Left ventricle myocardium inferior (tissue), 1 donor: ENCODE measurements around the gene LDLRAD4. TPM values are rescaled to one million over a fixed set of nuclear protein-coding genes. Genes with fewer than 3 reads are reported as not detected.

Experiments used
- DNase-seq: peaks from one replicate; pipeline ENCODE4 v3.0.0-alpha.2; 2020
- H3K27ac ChIP-seq: fragments of 200-600 bp; replicated peaks from 2 replicates; pipeline ENCODE4 v1.8.0; 2021
- H3K27me3 ChIP-seq: fragments of 200-600 bp; 2 replicates; pipeline ENCODE4 v1.8.0; 2021; ENCODE audit warnings: low read depth
- H3K36me3 ChIP-seq: fragments of 200-600 bp; 2 replicates; pipeline ENCODE4 v1.8.0; 2021
- H3K4me1 ChIP-seq: fragments of 200-600 bp; 2 replicates; pipeline ENCODE4 v1.8.0; 2021
- H3K4me3 ChIP-seq: fragments of 200-600 bp; 2 replicates; pipeline ENCODE4 v1.8.0; 2021; ENCODE audit warnings: mild to moderate bottlenecking, moderate library complexity
- H3K9me3 ChIP-seq: fragments of 200-600 bp; replicated peaks from 2 replicates; pipeline ENCODE4 v1.8.0; 2021
- CTCF ChIP-seq: fragments of 200-600 bp; IDR thresholded peaks from 2 replicates; pipeline ENCODE4 v1.8.0; 2021; ENCODE audit warnings: antibody characterized with exemption, mild to moderate bottlenecking, borderline replicate concordance
- intact Hi-C: fragments of 100-400 bp; cut with micrococcal nuclease; formaldehyde crosslinking; loops from one replicate; pipeline ENCODE4 v1.11.0; 2022
- total RNA-seq: library from RNA; stranded (reverse); fragmentation: NEBNext Ultra II Directional; extraction: Animal tissue kit (Norgen Biotek cat#: 25700); gene quantifications from one replicate; pipeline ENCODE4 v1.2.1, GENCODE V29; 2021
- donor health status: DM: no; HTN: yes; CAD: no; lungs with severe emphysema.

Gene LDLRAD4
- total RNA-seq, 1 donor from 2014 or later, result 43.3 TPM

DNA sequence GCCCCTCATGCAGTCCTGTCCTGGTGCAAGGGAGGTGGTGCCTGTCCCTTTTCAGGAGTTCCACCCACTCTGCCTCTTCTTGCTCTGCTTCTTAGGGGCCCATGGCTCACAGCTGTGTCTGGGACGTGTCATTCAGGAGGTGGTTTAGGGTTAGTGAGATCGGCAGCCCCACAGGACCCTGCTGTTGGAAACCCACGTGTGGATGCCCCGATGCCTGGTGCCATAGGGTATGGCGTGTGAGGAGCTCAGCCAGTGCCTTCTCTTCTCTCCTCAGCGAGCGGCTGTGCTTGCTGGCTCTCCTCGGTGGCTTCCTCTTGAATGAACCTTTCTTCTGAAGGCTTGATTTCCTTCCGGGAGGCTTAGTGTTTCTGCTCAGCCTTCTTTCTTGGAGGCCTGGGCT, 55.2 kb downstream of the LDLRAD4 start:
- DNase-seq, result no peak
- intact Hi-C loops, result loop anchor here (10.0 kb wide), 1 partner anchor 49 kb away; no protein-coding TSS in a partner anchor
- H3K9me3 ChIP-seq, result no peaks in the 10 kb centered on the region
- H3K27ac ChIP-seq, result no peak overlapping the region
- TF ChIP-seq CTCF, result no peak
- no peak overlapping the region for H3K4me3 ChIP-seq
- H3K36me3 ChIP-seq, result peaks cover 8% of the 10 kb centered on the region
- H3K27me3 ChIP-seq, result no peaks in the 10 kb centered on the region
- peaks cover 89% of the 10 kb centered on the region for H3K4me1 ChIP-seq

GRCh38 chr18:13275075-13275474, 56.5 kb downstream of the LDLRAD4 start:
- Histone ChIP-seq H3K9me3 (no peaks in the 10 kb centered on the region), H3K27me3 (no peaks in the 10 kb centered on the region), H3K27ac (no peak overlapping the region), H3K4me3 (no peak overlapping the region), H3K36me3 (peaks cover 19% of the 10 kb centered on the region), H3K4me1 (peaks cover 76% of the 10 kb centered on the region)
- intact Hi-C loops, result loop anchor here (10.0 kb wide), 1 partner anchor 50 kb away; no protein-coding TSS in a partner anchor
- no peak for DNase-seq
- no peak for TF ChIP-seq CTCF

- Histone ChIP-seq H3K4me3 (no peak overlapping the region), H3K36me3 (peaks cover 20% of the 10 kb centered on the region), H3K9me3 (no peaks in the 10 kb centered on the region), H3K27me3 (no peaks in the 10 kb centered on the region), H3K27ac (no peak overlapping the region), H3K4me1 (peaks cover 67% of the 10 kb centered on the region)
- intact Hi-C loops, result loop anchor here (10.0 kb wide), 1 partner anchor 52 kb away; no protein-coding TSS in a partner anchor
- TF ChIP-seq CTCF, result no peak
- DNase-seq, result no peak
These were observed 58.3 kb downstream of the LDLRAD4 start for GRCh38 chr18:13276530-13277520.

DNA sequence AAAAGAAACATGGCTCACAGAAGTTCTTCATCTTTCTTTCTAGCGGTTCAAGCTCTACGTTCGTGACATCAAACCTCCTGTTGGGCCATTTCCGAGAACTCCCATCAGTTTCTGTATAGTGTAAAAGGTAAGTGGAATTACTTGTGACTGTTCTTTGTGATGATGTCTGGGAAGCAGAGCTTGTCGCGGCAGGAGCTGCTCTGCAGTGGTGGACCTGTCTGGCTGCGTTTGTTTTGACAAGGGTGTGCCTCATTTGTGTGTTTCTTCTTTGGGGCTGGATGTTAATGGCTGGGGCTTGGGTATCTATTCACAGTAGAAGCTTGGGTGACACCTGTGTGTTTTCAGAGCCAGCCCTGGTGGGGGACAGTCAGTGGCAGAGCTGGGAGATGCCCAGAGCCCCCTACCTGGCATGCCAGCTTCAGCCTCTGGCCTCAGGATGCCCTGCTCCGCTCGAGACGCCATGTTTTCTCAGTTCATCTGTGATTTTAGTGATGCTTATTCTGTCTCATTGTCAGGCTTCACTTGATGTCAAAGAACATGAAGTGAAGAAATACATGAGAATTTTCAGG, 59.6 kb downstream of the LDLRAD4 start:
- intact Hi-C loops, result loop anchor here (10.0 kb wide), 1 partner anchor 53 kb away; no protein-coding TSS in a partner anchor

More for the DNA sequence above, 59.6 kb downstream of the LDLRAD4 start:
- Histone ChIP-seq H3K4me3 (no peak overlapping the region), H3K27me3 (no peaks in the 10 kb centered on the region), H3K27ac (no peak overlapping the region), H3K9me3 (no peaks in the 10 kb centered on the region), H3K36me3 (peaks cover 26% of the 10 kb centered on the region), H3K4me1 (peaks cover 54% of the 10 kb centered on the region)
- no peak for TF ChIP-seq CTCF
- no peak for DNase-seq
